Gastrocnemius medialis (tissue), 4 donors: ENCODE measurements around the gene RAD9A.

Experiments
- POLR2A ChIP-seq, 2 donors: fragments of 450-650 bp; IDR thresholded peaks; one replicate each; pipeline ENCODE4 v1.6.1; 2017; ENCODE audit warnings: antibody characterized with exemption in 2 of 2, mild to moderate bottlenecking in 2 of 2, moderate library complexity in 2 of 2
- TF ChIP-seq, protein P1 (sequence below), 5 experiments: fragments of 450-650 bp in 3 of 5; fragments of 200-600 bp in 2 of 5; sonication (generic) in 2 of 5; IDR thresholded peaks in 4 of 5; conservative IDR thresholded peaks in 1 of 5; 1 replicate in 4 of 5; 2 replicates in 1 of 5; pipeline ENCODE4 v1.5.1; 2016 to 2019; ENCODE audit warnings: antibody characterized with exemption in 5 of 5, mild to moderate bottlenecking in 3 of 5, moderate library complexity in 3 of 5

DNA sequence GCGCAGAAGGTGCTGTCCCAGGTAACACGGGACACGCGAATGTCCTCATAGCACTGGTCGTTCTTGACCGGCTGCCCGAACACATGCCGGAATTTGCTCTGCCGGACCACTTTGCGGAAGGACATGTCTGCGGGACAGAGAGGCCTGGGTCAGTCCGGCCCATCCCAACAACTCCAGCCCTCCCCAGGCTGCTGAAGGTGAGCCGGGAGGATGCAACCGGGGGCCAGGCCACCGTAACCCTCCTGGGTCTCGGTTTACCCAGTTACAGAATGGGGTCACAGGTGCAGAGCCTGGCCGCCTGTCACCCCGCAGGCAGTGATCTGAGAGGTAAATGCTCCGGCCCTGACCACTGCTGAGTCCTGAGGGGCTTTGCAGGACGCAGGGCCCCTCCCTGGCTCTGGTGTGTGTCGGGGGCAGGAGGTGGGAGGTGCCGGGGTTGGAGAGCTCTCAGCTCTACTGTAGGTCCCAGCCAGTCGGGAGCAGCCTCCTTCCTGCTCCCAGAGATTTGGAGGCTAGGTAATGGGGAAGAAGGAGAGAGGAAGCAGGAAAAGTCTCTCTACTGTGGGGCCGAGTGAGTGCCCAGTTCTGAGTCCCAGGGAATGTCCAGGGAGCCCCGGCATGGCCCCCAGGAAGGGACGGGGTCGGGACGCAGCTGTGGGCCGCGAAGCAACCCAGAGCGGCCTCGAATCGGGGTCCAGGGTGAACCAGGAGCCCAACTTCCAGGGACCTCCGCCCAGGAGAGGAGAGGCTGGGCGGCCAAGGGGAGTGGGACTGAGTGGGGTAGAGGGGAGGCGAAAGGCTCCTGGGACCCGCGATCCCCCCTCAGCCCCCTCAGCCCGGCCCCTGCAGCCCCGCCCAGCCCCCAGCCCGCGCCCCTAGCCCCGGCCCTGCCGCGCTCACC is 51.0 kb downstream of the RAD9A start:
- TF ChIP-seq, protein P1, sequence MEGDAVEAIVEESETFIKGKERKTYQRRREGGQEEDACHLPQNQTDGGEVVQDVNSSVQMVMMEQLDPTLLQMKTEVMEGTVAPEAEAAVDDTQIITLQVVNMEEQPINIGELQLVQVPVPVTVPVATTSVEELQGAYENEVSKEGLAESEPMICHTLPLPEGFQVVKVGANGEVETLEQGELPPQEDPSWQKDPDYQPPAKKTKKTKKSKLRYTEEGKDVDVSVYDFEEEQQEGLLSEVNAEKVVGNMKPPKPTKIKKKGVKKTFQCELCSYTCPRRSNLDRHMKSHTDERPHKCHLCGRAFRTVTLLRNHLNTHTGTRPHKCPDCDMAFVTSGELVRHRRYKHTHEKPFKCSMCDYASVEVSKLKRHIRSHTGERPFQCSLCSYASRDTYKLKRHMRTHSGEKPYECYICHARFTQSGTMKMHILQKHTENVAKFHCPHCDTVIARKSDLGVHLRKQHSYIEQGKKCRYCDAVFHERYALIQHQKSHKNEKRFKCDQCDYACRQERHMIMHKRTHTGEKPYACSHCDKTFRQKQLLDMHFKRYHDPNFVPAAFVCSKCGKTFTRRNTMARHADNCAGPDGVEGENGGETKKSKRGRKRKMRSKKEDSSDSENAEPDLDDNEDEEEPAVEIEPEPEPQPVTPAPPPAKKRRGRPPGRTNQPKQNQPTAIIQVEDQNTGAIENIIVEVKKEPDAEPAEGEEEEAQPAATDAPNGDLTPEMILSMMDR (IDR thresholded peaks at IDR 0.05 in 4 of 5, conservative IDR thresholded peaks at IDR 0.05 in 1 of 5), result no peak
- TF ChIP-seq POLR2A (IDR thresholded peaks at IDR 0.05), result no peak
